OCI-M1 (cell line): ENCODE results near the gene C17orf114.

Experiments used
- DNase-seq: peaks from one replicate; lab custom pipeline; 2025; lab: John Stamatoyannopoulos, UW

C17orf114 gene

GRCh38 chr17:4788159-4788806, 13.8 kb downstream of the C17orf114 start:
- DNase-seq: no peak

- DNase-seq: no peak
Measured at GRCh38 chr17:4786516-4786915, 15.6 kb downstream of the C17orf114 start.

GRCh38 chr17:4786106-4786511, 16.0 kb downstream of the C17orf114 start, which contains the start of gene VMO1:
Gene VMO1 (minus strand): TSS chr17:4786364. CDS start chr17:4786352, 12 bp downstream.
- DNase-seq: no peak

GRCh38 chr17:4785311-4786105, 16.6 kb downstream of the C17orf114 start:
- DNase-seq: no peak

GRCh38 chr17:4782652-4783051, 19.5 kb downstream of the C17orf114 start:
- no peak for DNase-seq

GRCh38 chr17:4780325-4780955, 21.7 kb downstream of the C17orf114 start:
- no peak for DNase-seq

GRCh38 chr17:4777969-4778760, 24.0 kb downstream of the C17orf114 start:
- DNase-seq: no peak

GRCh38 chr17:4772235-4772613, 29.9 kb downstream of the C17orf114 start:
- DNase-seq: no peak

GRCh38 chr17:4771519-4772234, 30.5 kb downstream of the C17orf114 start, which contains the start of gene TM4SF5:
Gene TM4SF5 (plus strand): TSS chr17:4771886. CDS start chr17:4771923, 37 bp downstream.
- DNase-seq: no peak

- no peak for DNase-seq
Measured at GRCh38 chr17:4769628-4770027, 32.5 kb downstream of the C17orf114 start.

- peak; percentile 37 for DNase-seq
Measured at GRCh38 chr17:4768298-4768697, 33.8 kb downstream of the C17orf114 start.

- DNase-seq: no peak
Measured at GRCh38 chr17:4766723-4767122, 35.4 kb downstream of the C17orf114 start.

GRCh38 chr17:4766201-4766600, 35.9 kb downstream of the C17orf114 start:
- peak; percentile 28 for DNase-seq

- DNase-seq: peak; percentile 59
Measured at GRCh38 chr17:4764595-4764994, 37.5 kb downstream of the C17orf114 start.

- DNase-seq: peak; percentile 77
Measured at GRCh38 chr17:4759776-4760236, 42.3 kb downstream of the C17orf114 start.

- no peak for DNase-seq
Measured at GRCh38 chr17:4753392-4753791, 48.7 kb downstream of the C17orf114 start.

- DNase-seq: peak; percentile 43
Measured at GRCh38 chr17:4751932-4752331, 50.2 kb downstream of the C17orf114 start.
